SK-N-MC (cell line): ENCODE measurements around the gene SPTBN4.
"Not testable (repeated sequence)": the region's sequence is repeated elsewhere in the genome, so short reads cannot be mapped to it uniquely, and the experiment has no call there.

Source experiments
- DNase-seq: peaks from one replicate; pipeline ENCODE4 v3.0.0-alpha.2; 2011; ENCODE audit warnings: low read depth, low spot score
- H3K27ac ChIP-seq: fragments of 200-600 bp; sonication (generic); 2 replicates; pipeline ENCODE4 v1.5.1; 2016; ENCODE audit warnings: mixed run types
- H3K36me3 ChIP-seq: fragments of 200-600 bp; sonication (generic); 2 replicates; pipeline ENCODE4 v1.6.1; 2017; ENCODE audit warnings: antibody characterized with exemption, low read length, mixed read lengths; ENCODE audit not compliant: insufficient read depth
- H3K4me3 ChIP-seq: fragments of 200-600 bp; sonication (generic); 2 replicates; pipeline ENCODE4 v1.5.1; 2016
- H3K9ac ChIP-seq: fragments of 200-600 bp; sonication (generic); 2 replicates; pipeline ENCODE4 v1.8.0; 2017; ENCODE audit warnings: mixed run types, mixed read lengths; ENCODE audit not compliant: insufficient read length
- H3K9me3 ChIP-seq: fragments of 200-600 bp; sonication (generic); 2 replicates; pipeline ENCODE4 v1.6.1; 2017; ENCODE audit warnings: low read depth, mild to moderate bottlenecking, antibody characterized with exemption, low read length, moderate library complexity, mixed read lengths
- EZH2 ChIP-seq: fragments of 200-600 bp; sonication (generic); IDR thresholded peaks from one replicate; pipeline ENCODE4 v1.6.1; 2017; ENCODE audit warnings: antibody characterized with exemption
- FOXP2 ChIP-seq: optimal IDR thresholded peaks from 2 replicates; pipeline ENCODE3; 2011; ENCODE audit warnings: mild to moderate bottlenecking, moderate library complexity; ENCODE audit not compliant: insufficient read depth; ENCODE audit errors: extremely low read length, control extremely low read depth
- POLR2AphosphoS5 ChIP-seq: IDR thresholded peaks from 2 replicates; pipeline ENCODE4 v1.6.1; 2012; ENCODE audit warnings: mild to moderate bottlenecking, low read depth, low read length, borderline replicate concordance

Gene SPTBN4

GRCh38 chr19:40492274-40492673 lies 25.5 kb downstream of the SPTBN4 start:
- Histone ChIP-seq H3K9ac (no peak overlapping the region), H3K27ac (no peak overlapping the region), H3K4me3 (no peak overlapping the region), H3K36me3 (no peaks in the 10 kb centered on the region), H3K9me3 (no peaks in the 10 kb centered on the region)
- TF ChIP-seq POLR2AphosphoS5: no peak
- TF ChIP-seq EZH2: no peak
- no peak for TF ChIP-seq FOXP2
- DNase-seq: no peak

GRCh38 chr19:40493778-40494177 lies 27.0 kb downstream of the SPTBN4 start:
- H3K9ac ChIP-seq: no peak overlapping the region
- no peaks in the 10 kb centered on the region for H3K36me3 ChIP-seq
- no peak overlapping the region for H3K4me3 ChIP-seq
- H3K9me3 ChIP-seq: no peaks in the 10 kb centered on the region
- TF ChIP-seq POLR2AphosphoS5 (no peak), EZH2 (no peak), FOXP2 (no peak)
- no peak for DNase-seq
- no peak overlapping the region for H3K27ac ChIP-seq

GRCh38 chr19:40494191-40494838 lies 27.5 kb downstream of the SPTBN4 start:
- Histone ChIP-seq H3K4me3 (no peak overlapping the region), H3K27ac (no peak overlapping the region), H3K9ac (no peak overlapping the region), H3K36me3 (no peaks in the 10 kb centered on the region), H3K9me3 (no peaks in the 10 kb centered on the region)
- no peak for TF ChIP-seq FOXP2
- TF ChIP-seq EZH2: no peak
- no peak for TF ChIP-seq POLR2AphosphoS5
- DNase-seq: no peak

- Histone ChIP-seq H3K9me3 (no peaks in the 10 kb centered on the region), H3K4me3 (no peak overlapping the region), H3K36me3 (no peaks in the 10 kb centered on the region), H3K27ac (no peak overlapping the region), H3K9ac (no peak overlapping the region)
- TF ChIP-seq FOXP2 (no peak), POLR2AphosphoS5 (no peak), EZH2 (no peak)
- no peak for DNase-seq
Measured at GRCh38 chr19:40497214-40497613, 30.4 kb downstream of the SPTBN4 start.

GRCh38 chr19:40499320-40499719 lies 32.5 kb downstream of the SPTBN4 start:
- H3K36me3 ChIP-seq: no peaks in the 10 kb centered on the region
- no peak for DNase-seq
- no peak for TF ChIP-seq FOXP2
- no peak for TF ChIP-seq POLR2AphosphoS5
- TF ChIP-seq EZH2: no peak
- H3K9me3 ChIP-seq: no peaks in the 10 kb centered on the region
- H3K27ac ChIP-seq: no peak overlapping the region
- no peak overlapping the region for H3K4me3 ChIP-seq
- H3K9ac ChIP-seq: no peak overlapping the region

- not testable (repeated sequence) for H3K9ac ChIP-seq, H3K4me3 ChIP-seq, H3K9me3 ChIP-seq, DNase-seq, H3K27ac ChIP-seq, H3K36me3 ChIP-seq
Measured at GRCh38 chr19:40500678-40501530, 34.1 kb downstream of the SPTBN4 start.

GRCh38 chr19:40501599-40501998 lies 34.8 kb downstream of the SPTBN4 start:
- TF ChIP-seq FOXP2 (no peak), POLR2AphosphoS5 (no peak), EZH2 (no peak)
- Histone ChIP-seq H3K9ac (no peak overlapping the region), H3K4me3 (no peak overlapping the region), H3K27ac (no peak overlapping the region), H3K9me3 (no peaks in the 10 kb centered on the region), H3K36me3 (no peaks in the 10 kb centered on the region)
- DNase-seq: no peak

- no peak overlapping the region for H3K27ac ChIP-seq
- no peak overlapping the region for H3K4me3 ChIP-seq
- no peaks in the 10 kb centered on the region for H3K9me3 ChIP-seq
- DNase-seq: no peak
- TF ChIP-seq FOXP2 (no peak), EZH2 (no peak), POLR2AphosphoS5 (no peak)
- no peaks in the 10 kb centered on the region for H3K36me3 ChIP-seq
- H3K9ac ChIP-seq: no peak overlapping the region
Measured at GRCh38 chr19:40502081-40502480, 35.3 kb downstream of the SPTBN4 start.
